GM12878 (cell line): ENCODE measurements around the gene GAB1. TPM values are rescaled to one million over a fixed set of nuclear protein-coding genes. Genes with fewer than 3 reads are reported as not detected.

Source experiments
- ATAC-seq: fragments of 200-7000 bp; cut with Tn5 transposase; 3 replicates; pipeline ENCODE4 v1.9.1; 2020; ENCODE audit warnings: mild to moderate bottlenecking, moderate library complexity
- BruUV-seq: library from RNA; stranded (reverse); fragments of 400-500 nt; replicated peaks from 2 replicates; lab custom pipeline; 2021; lab: Mats Ljungman, UMichigan
- CTCF ChIA-PET: fragments of 300-600 bp; sonication (Branson Sonifier 250); formaldehyde crosslinking; extraction: SDS; loops from one replicate; lab custom pipeline; 2021; ENCODE audit warnings: inconsistent platforms; lab: Yijun Ruan, JAX
- POLR2A ChIA-PET: fragments of 350-600 bp; formaldehyde crosslinking; extraction: SDS; loops from one replicate; lab custom pipeline; 2021; ENCODE audit warnings: inconsistent platforms; lab: Charles Lee
- RAD21 ChIA-PET: fragments of 300-600 bp; sonication (Branson Sonifier 250); formaldehyde crosslinking; loops from one replicate; lab custom pipeline; 2023; ENCODE audit warnings: antibody characterized with exemption; ENCODE audit not compliant: unreplicated experiment; lab: Charles Lee
- SMC1A ChIA-PET: fragments of 300-600 bp; sonication (Branson Sonifier 250); formaldehyde crosslinking; loops from one replicate; lab custom pipeline; 2023; ENCODE audit not compliant: unreplicated experiment, uncharacterized antibody; lab: Charles Lee
- DNase-seq: peaks from one replicate; pipeline ENCODE4 v3.0.0-alpha.2; 2011; ENCODE audit warnings: low read depth, low spot score
- FAIRE-seq: peaks from 3 replicates; lab custom pipeline; 2011; peaks lifted over from hg19 to GRCh38; lab: Jason Lieb, UNC
- H2AFZ ChIP-seq: 2 replicates; pipeline ENCODE4 v1.6.0; 2011; ENCODE audit warnings: low read depth, low read length, control low read depth; ENCODE audit not compliant: control insufficient read depth
- H3K27ac ChIP-seq: 2 replicates; pipeline ENCODE4 v1.5.1; 2011; ENCODE audit warnings: control low read depth; ENCODE audit not compliant: control insufficient read depth, insufficient read depth
- H3K27me3 ChIP-seq, 2 experiments: replicated peaks in 1 of 2; 2 replicates each; pipeline versions ENCODE4 v1.6.0 to v1.6.1; 2011; ENCODE audit warnings: low read length in 1 of 2; ENCODE audit not compliant: control insufficient read depth in 2 of 2, insufficient read depth in 2 of 2
- H3K36me3 ChIP-seq, 2 experiments: 2 replicates each; pipeline ENCODE4 v1.5.1; 2011; ENCODE audit warnings: low read length in 1 of 2; ENCODE audit not compliant: control insufficient read depth in 2 of 2, insufficient read depth in 2 of 2
- H3K4me1 ChIP-seq: 2 replicates; pipeline ENCODE4 v1.6.1; 2011; ENCODE audit warnings: mild to moderate bottlenecking, low read length, moderate library complexity, mixed read lengths; ENCODE audit not compliant: control insufficient read depth, insufficient read depth
- H3K4me2 ChIP-seq: 2 replicates; pipeline ENCODE4 v1.6.0; 2011; ENCODE audit warnings: control low read depth; ENCODE audit not compliant: control insufficient read depth, insufficient read depth
- H3K4me3 ChIP-seq: fragments of 200-600 bp; sonication (generic); 2 replicates; pipeline ENCODE4 v1.5.1; 2016
- H3K79me2 ChIP-seq: 2 replicates; pipeline ENCODE4 v1.6.0; 2011; ENCODE audit warnings: low read length; ENCODE audit not compliant: control insufficient read depth, insufficient read depth
- H3K9ac ChIP-seq: 2 replicates; pipeline ENCODE4 v1.8.0; 2011; ENCODE audit warnings: low read length, control low read depth, mixed read lengths; ENCODE audit not compliant: control insufficient read depth, insufficient read depth
- H3K9me3 ChIP-seq: replicated peaks from 3 replicates; pipeline ENCODE4 v1.5.1; 2011; ENCODE audit warnings: mild to moderate bottlenecking, low read length; ENCODE audit not compliant: control insufficient read depth, insufficient read depth
- H4K20me1 ChIP-seq: 2 replicates; pipeline ENCODE4 v1.6.0; 2011; ENCODE audit not compliant: control insufficient read depth, insufficient read depth
- DPF2 ChIP-seq: fragments of 450-650 bp; IDR thresholded peaks from 2 replicates; pipeline ENCODE4 v1.6.1; 2017; ENCODE audit warnings: mild to moderate bottlenecking
- EGR1 ChIP-seq, 2 experiments: IDR thresholded peaks; 1 replicate in 1 of 2; 2 replicates in 1 of 2; pipeline ENCODE4 v1.6.1; 2011 to 2012; ENCODE audit warnings: low read depth in 2 of 2, low read length in 2 of 2, borderline replicate concordance in 1 of 2, mild to moderate bottlenecking in 1 of 2, moderate library complexity in 1 of 2
- IRF3 ChIP-seq: fragments of 450-650 bp; IDR thresholded peaks from 2 replicates; pipeline ENCODE4 v1.6.1; 2014; ENCODE audit warnings: mild to moderate bottlenecking
- MEF2A ChIP-seq: IDR thresholded peaks from 2 replicates; pipeline ENCODE4 v1.6.1; 2011; ENCODE audit warnings: low read depth, mild to moderate bottlenecking, low read length, moderate library complexity; ENCODE audit not compliant: insufficient read depth
- RB1 ChIP-seq: fragments of 450-650 bp; formaldehyde crosslinking; IDR thresholded peaks from 2 replicates; pipeline ENCODE4 v1.6.1; 2017; ENCODE audit warnings: mild to moderate bottlenecking, borderline replicate concordance
- TBL1XR1 ChIP-seq: IDR thresholded peaks from 2 replicates; pipeline ENCODE4 v1.6.1; 2012; ENCODE audit warnings: low read depth, low read length, improper control_type of control experiment
- USF2 ChIP-seq: IDR thresholded peaks from 2 replicates; pipeline ENCODE4 v1.6.1; 2011; ENCODE audit warnings: low read depth, low read length, improper control_type of control experiment, borderline replicate concordance
- ZZZ3 ChIP-seq: IDR thresholded peaks from 2 replicates; pipeline ENCODE4 v1.6.1; 2011; ENCODE audit warnings: low read depth; ENCODE audit not compliant: control insufficient read depth, insufficient read length
- WGBS: methylation state at CpG from one replicate; pipeline ENCODE4 v1.1.6; 2016; ENCODE audit warnings: low lambda C conversion rate; ENCODE audit not compliant: insufficient replicate concordance, insufficient coverage; ENCODE audit errors: missing lambda C conversion rate; 5-methylcytosine and 5-hydroxymethylcytosine counted together
- in situ Hi-C: fragments of 300-500 bp; cut with MboI; formaldehyde crosslinking; loops from 9 replicates; pipeline ENCODE4 v1.14.3; 2018; ENCODE audit warnings: mixed read lengths
- intact Hi-C: fragments of 100-400 bp; cut with micrococcal nuclease; formaldehyde crosslinking; loops from one replicate; pipeline ENCODE4 v1.14.2; 2022; ENCODE audit not compliant: unreplicated experiment
- polyA plus RNA-seq, 11 experiments: library from polyadenylated mRNA; depleted of rRNA in 4 of 11; unstranded in 6 of 11; stranded (reverse) in 5 of 11; fragments of >200 nt; fragmentation: Nextera tagmentation in 4 of 11; fragmentation: Illumina TruSeq in 1 of 11; extraction: Ambion mirVana in 4 of 11; extraction: Trizol in 1 of 11; gene quantifications; 1 replicate in 1 of 11; 2 replicates in 10 of 11; pipeline versions ENCODE4 v1.2.1 to v1.2.3, GENCODE V29; 2011 to 2016; ENCODE audit warnings: inconsistent platforms in 2 of 11, missing spikeins in 2 of 11, low read depth in 1 of 11
- total RNA-seq, 4 experiments: library from RNA; depleted of rRNA in 3 of 4; stranded (reverse); fragments of >200 nt in 3 of 4; fragmentation: Illumina TruSeq in 1 of 4; extraction: Trizol in 1 of 4; gene quantifications; 2 replicates each; pipeline versions ENCODE4 v1.2.1 to v1.2.3, GENCODE V29; 2013 to 2021

The GAB1 gene
- total and polyA plus RNA-seq, 10 of the 15 experiments (the other 5 are each of a cell fraction or from before 2014, with no cell fraction given): 0.37 to 5.3 (median 3.2) TPM

- SMC1A ChIA-PET: interaction anchor here (1.5 kb wide), 1 partner anchor 23 kb away, joined by 3 read pairs; no protein-coding TSS in a partner anchor
- POLR2A ChIA-PET: interaction anchor here (0.7 kb wide), 1 partner anchor 10 kb away, joined by 13 read pairs; no protein-coding TSS in a partner anchor
These were observed 31.2 kb downstream of the GAB1 start for GRCh38 chr4:143367863-143368262.

More at GRCh38 chr4:143367863-143368262, 31.2 kb downstream of the GAB1 start:
- Histone ChIP-seq H3K79me2 (no peaks in the 10 kb centered on the region), H2AFZ (no peak overlapping the region), H3K36me3 (no peaks in the 10 kb centered on the region), H3K27me3 (no peaks in the 10 kb centered on the region), H3K27ac (no peak overlapping the region), H3K4me1 (no peaks in the 10 kb centered on the region; the same call in 1 of the 2 replicates), H4K20me1 (no peaks in the 10 kb centered on the region), H3K9ac (no peak overlapping the region), H3K4me3 (no peak overlapping the region), H3K9me3 (no peaks in the 10 kb centered on the region; the same call in 2 of the 3 replicates), H3K4me2 (no peak overlapping the region)
- FAIRE-seq (no peak), ATAC-seq (no peak), DNase-seq (no peak)
- BruUV-seq: no TSS peak
- intact Hi-C loops (no loop called here), in situ Hi-C loops (no loop called here)
- no peak for TF ChIP-seq USF2
- TF ChIP-seq DPF2: no peak
- no peak for TF ChIP-seq TBL1XR1
- TF ChIP-seq RB1: no peak
- TF ChIP-seq MEF2A: no peak
- TF ChIP-seq ZZZ3: no peak
- TF ChIP-seq EGR1 (IDR thresholded peaks at IDR 0.05; ENCODE audit: borderline replicate concordance in 1 of 2, low read depth in 2 of 2, low read length in 2 of 2): no peak
- TF ChIP-seq IRF3: no peak
- RAD21 ChIA-PET: no interaction called here
- CTCF ChIA-PET: no interaction called here
- 88% methylated on average over 5 of the region's 5 CpGs for WGBS
